ENCODE measurements around the gene MYO1D.
"Not testable (repeated sequence)": the region's sequence is repeated elsewhere in the genome, so short reads cannot be mapped to it uniquely, and the experiment has no call there.

MYO1D gene

GRCh38 chr17:32769846-32770245, 107.1 kb downstream of the MYO1D start:
- DNase-seq: no peak

- no peak for DNase-seq
Observed at GRCh38 chr17:32763855-32764439, 113.0 kb downstream of the MYO1D start.

GRCh38 chr17:32759476-32759875, 117.4 kb downstream of the MYO1D start:
- no peak for DNase-seq

- DNase-seq: no peak
Observed at GRCh38 chr17:32757963-32758362, 119.0 kb downstream of the MYO1D start.

- DNase-seq: no peak
Observed at GRCh38 chr17:32756696-32757095, 120.2 kb downstream of the MYO1D start.

- no peak for DNase-seq
Observed at GRCh38 chr17:32755045-32755805, 121.7 kb downstream of the MYO1D start.

GRCh38 chr17:32752934-32753333, 124.0 kb downstream of the MYO1D start:
- no peak for DNase-seq

- DNase-seq: no peak
Observed at GRCh38 chr17:32747856-32748255, 129.1 kb downstream of the MYO1D start.

GRCh38 chr17:32746698-32747097, 130.2 kb downstream of the MYO1D start:
- DNase-seq: no peak

- no peak for DNase-seq
Observed at GRCh38 chr17:32746280-32746679, 130.6 kb downstream of the MYO1D start.

- no peak for DNase-seq
Observed at GRCh38 chr17:32742681-32743538, 134.0 kb downstream of the MYO1D start.

GRCh38 chr17:32741381-32741780, 135.5 kb downstream of the MYO1D start:
- DNase-seq: no peak

- no peak for DNase-seq
Observed at GRCh38 chr17:32739722-32740121, 137.2 kb downstream of the MYO1D start.

GRCh38 chr17:32739151-32739550, 137.8 kb downstream of the MYO1D start:
- DNase-seq: not testable (repeated sequence)

GRCh38 chr17:32733401-32733800, 143.5 kb downstream of the MYO1D start:
- DNase-seq: no peak

GRCh38 chr17:32732900-32733299, 144.0 kb downstream of the MYO1D start:
- DNase-seq: no peak

GRCh38 chr17:32732296-32732642, 144.7 kb downstream of the MYO1D start:
- DNase-seq: no peak

- DNase-seq: no peak
Observed at GRCh38 chr17:32731556-32732295, 145.2 kb downstream of the MYO1D start.

- no peak for DNase-seq
Observed at GRCh38 chr17:32727681-32728080, 149.2 kb downstream of the MYO1D start.

GRCh38 chr17:32725697-32726096, 151.2 kb downstream of the MYO1D start:
- no peak for DNase-seq

GRCh38 chr17:32723310-32723955, 153.5 kb downstream of the MYO1D start:
- no peak for DNase-seq

GRCh38 chr17:32722733-32723132, 154.2 kb downstream of the MYO1D start:
- DNase-seq: no peak

- DNase-seq: no peak
Observed at GRCh38 chr17:32720671-32721070, 156.3 kb downstream of the MYO1D start.
